GM18909 (cell line): ENCODE measurements around the gene TRIM8.
A peak's percentile ranks its signal among the peaks of the same experiment; 100 is the strongest.
"Not testable (repeated sequence)": the region's sequence is repeated elsewhere in the genome, so short reads cannot be mapped to it uniquely, and the experiment has no call there.

ENCODE experiments used
- ATAC-seq: cut with Tn5 transposase; IDR thresholded peaks from one replicate; pipeline ENCODE4 v1.9.1; 2021; ENCODE audit warnings: mild to moderate bottlenecking; ENCODE audit not compliant: unreplicated experiment, poor library complexity

Gene TRIM8

DNA sequence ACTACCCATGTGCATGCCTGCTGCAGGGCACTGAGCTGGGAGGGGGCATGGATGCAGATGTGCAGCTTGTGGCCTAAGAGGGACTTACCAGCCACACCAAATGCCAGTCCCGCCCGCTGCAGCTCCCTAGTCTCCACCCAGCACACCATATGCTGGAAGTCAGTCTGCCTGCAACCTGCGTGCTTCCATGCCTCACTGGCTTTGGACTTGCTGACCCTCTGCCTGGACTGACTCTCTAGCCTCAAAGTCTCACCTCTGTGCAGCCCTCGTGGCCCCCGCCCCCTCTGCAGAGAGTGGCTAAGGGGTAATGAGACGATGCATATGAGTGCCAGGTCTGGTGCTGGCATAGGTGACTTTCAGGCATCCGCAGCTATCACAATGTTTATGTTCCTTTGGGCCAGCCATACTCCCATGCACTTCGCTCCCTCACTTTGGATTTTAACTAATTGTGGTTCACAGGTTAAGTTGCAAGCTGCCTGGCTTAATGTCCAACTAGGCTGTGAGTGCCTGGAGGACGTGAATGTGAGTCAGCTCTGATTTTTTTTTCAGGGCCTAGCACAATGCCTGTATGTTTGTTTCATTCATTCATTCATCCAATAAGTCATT, 21.7 kb downstream of the TRIM8 start:
- no peak for ATAC-seq

DNA sequence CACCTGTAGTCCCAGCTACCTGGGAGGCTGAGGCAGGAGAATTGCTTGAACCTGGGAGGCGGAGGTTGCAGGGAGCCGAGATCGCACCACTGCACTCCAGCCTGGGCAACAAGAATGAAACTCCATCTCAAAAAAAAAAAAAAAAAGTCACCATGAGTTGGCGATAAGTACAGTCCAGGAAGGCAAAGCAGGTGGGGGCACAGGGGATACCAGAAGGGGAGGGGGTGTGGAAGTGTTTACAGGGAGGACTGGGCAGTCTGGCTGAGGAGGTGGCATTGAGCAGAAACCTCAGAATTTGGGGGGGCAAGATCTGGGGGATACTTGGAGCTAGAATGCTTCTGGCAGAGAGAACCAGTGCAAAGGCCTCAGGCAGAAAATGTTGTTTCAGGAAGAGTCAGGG, 23.1 kb downstream of the TRIM8 start:
- not testable (repeated sequence) for ATAC-seq

DNA sequence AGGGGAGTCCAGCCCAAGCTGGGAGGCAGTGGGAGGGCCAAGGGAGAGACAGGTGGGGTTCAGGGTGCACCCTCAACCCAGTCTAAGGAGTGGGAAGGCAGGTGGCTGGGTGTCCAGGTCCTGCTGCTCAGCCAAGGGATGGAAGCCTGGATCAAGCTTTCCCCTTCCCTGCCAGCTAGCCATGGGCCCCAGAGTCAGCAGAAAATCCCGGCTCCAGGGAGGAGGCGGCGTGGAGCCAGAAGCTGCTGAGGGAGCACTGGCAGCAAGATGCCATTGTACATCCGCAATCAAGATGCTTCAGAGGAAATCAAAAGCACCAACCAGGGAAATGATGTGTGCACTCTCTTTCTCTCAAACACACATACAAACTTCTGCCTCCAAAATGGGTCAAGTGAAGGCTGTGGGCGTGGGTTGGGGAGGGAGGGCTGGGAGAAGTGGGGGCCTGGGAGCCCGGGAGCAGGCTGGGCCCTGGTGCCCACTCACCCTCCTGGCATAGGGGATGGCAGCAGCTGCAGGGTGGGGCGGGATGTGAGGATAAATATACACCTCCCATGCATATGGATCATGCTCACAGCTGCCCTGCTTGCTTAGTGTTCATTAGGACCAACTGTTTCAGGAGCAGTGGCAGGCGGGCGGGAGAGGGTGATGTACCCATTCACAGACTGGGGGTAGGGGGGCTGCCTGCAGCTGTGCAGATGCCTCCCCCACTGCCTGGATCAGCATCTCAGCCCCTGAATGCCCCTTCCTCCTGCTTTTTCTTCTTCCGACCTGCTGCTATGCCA, 24.2 kb downstream of the TRIM8 start:
- ATAC-seq: no peak

DNA sequence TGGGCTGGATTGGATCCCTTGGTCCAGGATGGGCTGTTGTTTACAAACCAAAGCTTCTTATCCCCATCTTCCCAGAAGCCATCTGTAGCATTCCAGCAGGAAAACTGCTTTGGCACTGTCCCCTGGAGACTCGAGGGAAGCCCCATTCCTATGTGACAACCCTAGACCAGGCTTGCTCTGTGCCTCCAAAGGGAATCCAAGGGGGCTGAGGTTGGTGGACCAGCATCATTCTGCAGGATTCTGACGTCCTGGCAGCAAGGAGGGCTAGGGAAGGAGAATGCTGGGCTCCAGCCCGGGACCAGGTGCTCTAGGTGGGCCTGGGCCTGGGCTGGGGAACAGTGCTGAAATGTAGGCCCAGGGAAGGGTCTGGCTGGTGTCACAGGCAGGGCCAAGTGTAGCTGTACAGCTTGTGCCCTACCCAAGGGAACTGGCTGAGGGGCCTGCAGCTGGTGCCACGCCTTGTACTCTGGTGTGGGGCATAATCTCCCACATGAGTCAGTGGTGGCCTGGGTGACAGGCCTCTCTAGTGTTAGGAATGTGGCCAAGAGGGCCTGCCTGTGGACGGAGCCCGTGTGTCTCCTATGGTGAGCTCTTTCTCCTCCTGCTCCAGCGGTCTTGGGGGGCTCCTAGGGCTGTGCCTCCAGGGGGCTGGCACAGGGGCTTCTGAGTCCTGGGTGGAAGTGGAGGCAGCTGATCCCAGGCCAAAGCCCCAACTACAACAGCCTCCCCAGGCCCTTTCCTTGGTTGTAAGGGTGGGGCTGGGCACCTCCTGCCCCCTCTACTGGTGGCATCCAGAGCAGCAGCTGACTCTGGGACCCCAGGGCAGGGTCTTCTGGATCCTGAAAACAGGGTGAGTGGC, 25.2 kb downstream of the TRIM8 start:
- no peak for ATAC-seq

DNA sequence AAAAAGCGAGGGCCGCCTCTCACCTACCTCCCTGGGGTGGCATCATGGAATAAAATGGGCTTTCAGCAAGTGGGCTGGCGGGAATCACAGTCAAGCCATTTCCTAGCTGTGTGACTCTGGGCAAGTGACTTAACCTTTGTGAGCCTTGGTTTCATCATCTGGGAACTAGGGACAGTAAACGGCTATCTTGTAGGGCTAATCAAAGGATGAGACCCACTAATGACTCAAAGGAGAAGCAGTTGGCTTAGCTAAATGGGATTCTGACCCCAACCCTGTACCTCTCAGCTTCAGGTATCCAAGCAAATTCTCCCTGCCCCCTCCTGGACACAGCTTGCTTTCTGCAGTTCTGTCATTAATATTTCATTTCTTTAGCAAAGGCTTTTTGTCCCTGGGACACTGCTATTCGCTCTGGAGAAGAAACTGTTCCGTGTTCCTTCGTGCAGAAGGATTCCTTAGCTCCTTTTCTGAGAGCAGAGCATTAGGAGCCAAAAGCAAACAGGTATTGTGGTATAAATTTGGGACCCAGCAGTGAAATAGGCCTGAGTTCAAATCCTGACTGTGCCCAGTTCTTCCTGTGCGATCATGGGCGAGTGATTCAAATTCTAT, 25.9 kb downstream of the TRIM8 start:
- no peak for ATAC-seq

DNA sequence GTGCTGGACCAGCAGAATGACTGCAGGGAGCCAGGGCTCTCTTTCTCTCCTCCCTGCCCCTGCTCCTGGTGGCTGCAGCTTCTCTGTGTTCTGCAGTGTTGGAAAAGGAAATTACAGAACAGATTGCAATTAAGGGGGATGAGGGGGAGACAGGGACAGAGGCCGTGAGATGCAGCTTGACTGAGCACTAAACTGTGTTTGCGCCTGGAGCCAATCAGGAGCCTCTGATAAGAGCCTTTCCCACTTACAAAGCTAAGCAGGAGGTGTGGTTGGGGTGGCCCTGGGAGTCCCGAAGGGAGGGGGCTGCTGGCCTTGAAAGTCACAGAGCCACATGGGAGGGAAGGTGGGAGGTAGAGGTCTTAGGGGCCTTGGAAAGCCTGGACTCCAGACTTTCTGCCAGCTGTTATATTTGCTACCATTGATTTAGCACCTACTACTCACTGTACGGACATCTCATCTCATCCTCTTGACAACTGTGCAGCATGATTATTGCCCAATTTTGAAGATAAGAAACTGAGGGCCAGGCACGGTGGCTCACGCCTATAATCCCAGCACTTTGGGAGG, 26.7 kb downstream of the TRIM8 start:
- no peak for ATAC-seq

DNA sequence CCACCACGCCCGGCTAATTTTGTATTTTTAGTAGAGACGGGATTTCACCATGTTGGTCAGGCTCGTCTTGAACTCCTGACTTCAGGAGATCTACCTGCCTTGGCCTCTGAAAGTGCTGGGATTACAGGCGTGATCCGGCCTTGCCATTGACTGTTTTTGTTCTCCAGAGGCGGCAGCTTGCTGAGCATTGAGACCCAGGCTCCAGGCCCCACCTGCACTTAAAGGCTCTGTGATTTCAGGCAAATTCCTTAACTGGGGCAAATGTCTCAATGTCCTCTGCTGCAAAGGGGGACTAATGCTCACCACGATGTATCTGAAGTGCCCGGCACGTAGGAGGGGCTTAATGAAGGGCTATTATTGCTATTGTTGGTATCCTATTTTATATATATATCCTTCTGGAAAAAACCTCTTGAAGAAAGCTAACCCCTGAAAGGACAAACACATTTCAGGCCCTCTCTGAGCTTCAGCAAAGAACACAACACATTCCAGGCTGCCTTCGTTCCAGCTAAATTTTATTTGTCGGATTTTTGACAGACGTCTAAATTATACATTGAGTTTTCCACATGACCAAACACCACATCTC, 29.0 kb downstream of the TRIM8 start:
- no peak for ATAC-seq

DNA sequence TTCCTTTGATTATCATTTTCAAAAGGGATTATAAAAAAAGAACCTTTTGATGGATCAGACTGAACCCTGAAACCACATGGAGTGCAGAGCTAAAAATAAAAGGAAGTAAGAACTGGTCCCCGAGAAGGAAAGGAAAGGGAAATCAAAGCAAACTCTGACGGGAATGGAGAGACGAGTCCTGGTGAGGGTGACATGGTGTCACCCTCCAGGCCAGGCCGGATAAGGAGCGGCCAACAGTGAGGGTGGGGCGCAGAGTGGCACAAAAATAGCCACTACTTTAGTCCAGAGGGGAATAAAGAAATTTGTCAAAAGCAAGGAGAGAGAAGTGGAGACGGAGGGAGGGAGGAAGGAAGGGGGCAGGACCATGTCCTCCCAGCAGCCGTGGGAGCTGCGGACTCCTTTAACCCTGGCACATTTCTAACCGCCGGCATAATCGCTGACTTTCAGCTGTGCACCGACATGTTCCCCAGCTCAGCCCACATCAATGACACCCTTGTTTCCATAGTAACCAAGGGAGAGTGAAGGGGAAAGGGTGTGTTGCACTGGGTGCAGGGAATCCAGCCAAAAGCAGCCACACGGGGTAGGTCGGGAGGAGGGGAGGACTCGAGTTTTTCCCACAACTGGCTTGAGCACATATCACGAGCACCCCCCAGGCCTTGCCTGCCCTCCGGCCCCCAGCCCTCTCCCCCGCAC, 29.7 kb downstream of the TRIM8 start:
- ATAC-seq: no peak

DNA sequence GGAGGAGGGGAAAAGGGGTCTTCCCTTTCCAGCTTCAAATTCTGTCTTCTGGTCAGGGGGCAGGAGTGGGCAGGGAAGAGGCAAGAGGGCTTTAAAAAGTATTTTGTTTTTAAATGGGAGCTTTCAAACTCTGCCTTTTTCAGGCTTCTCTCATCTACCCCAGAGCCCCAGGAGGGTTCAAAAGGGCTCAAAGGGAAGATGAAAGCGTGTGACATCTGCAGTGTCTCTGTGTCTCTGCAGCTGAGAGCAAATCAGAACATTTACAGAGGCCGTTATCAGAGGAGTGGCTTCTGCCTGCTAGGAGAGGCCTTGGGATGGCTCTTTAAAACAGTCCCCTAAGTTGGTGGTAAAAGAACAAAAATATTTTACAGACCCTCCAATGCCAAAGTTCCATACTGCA, 30.3 kb downstream of the TRIM8 start:
- no peak for ATAC-seq

DNA sequence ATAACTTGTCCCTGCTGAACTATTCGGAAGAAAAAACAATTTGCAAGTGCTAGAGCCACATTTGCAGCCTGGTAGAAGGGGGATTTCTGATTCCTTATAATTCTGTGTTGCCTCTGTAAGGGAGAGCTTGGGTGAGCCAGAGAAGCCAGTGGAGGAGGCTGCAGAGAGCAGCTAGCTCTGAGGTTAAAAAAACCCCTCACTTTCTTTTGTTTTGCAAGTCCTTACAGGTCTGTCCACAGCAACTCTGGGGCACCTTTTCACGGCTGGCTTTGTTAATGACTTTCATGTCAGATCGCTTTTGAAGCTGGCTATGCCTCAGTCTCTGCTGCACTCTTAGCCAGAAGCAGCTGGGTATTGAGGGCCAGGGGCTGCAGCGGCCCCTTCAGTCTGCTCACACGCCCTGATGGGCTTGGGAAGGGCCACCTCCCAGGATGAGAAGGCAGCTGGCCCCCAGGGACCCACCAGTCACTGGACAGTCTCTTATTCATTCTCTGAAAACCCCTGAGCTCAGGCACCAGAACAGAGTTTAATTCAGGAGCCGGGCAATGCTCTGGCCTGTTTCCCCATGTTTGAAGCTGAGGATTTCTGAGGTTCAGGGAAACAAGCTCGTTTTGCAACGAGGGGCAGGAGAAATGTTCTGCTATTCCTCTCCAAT, 30.9 kb downstream of the TRIM8 start:
- ATAC-seq: no peak

DNA sequence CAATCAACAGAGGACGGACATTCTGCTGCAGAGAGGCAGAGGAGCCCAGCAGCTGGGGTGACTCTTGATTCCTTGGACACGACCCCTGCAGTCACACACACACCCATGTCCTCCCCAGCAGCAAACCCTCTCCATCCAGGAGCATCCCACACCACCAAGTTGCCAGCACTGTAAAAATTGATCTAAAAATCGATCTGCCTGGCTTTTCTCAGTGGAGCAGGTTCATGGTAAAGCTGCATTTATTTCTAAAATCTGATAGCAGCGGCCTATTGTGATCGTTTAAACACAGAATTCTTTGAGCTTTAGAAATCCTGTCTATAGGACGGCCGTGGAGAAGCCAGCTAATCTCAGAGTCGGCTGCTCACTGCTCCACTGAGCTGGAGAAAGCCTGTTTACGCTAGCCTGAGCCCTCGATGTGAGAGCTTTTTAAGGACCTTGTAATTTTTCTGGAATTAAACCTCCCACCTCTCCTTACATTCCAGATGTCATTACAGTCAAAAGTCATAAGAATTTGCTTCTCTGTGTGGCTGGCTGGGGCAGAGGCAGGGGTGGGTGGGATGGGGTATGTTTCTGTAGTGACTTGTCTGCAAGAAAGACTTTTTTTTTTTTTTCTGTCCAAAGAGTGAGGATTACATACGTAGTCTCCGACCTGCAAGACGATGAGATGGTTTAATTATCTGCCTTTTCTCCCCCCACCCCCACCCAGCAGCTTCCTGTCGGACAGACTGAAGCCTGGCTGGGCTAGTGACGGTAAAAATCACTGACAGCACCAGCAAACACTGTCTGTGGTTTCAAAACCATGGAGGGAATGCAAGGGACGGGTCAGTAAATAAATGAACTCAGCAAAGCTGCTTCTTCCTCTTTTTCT, 31.6 kb downstream of the TRIM8 start:
- ATAC-seq: no peak

DNA sequence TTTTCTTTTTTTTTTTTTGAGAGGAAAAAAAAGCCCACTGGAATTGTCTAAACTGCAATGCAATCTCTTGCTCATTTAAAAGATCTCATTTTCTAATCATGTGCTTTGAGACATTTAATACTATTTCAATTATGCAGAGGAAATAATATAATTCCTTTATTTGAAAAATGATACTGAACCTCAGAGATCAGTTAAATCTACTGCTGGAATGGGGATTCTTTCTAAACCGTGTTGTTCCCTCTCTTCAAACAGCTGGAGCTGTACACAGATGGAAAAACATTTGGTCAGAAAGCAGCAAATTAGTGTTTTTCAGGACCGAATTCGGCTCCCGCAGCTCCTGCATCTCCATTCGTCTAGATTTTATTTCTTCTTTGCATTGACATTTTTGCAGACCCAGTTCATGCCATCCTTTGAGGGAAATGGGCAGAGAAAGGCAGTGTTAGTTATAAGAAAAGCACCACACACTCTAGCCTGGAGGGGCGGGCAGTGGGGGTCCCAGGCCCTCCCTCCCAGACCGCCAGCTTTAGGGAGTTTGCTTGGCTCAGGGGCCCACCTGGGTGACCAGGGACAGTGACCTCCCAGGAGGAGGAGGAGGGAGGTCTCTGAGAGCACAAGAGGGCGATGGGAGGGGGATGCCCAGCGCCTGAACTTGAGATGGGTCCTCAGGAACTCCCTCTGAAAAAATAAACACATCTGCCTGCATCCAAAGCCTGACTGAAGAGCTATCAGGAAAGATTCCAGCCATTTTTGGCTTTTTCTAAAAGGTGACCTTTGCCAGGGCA, 32.4 kb downstream of the TRIM8 start:
- no peak for ATAC-seq

DNA sequence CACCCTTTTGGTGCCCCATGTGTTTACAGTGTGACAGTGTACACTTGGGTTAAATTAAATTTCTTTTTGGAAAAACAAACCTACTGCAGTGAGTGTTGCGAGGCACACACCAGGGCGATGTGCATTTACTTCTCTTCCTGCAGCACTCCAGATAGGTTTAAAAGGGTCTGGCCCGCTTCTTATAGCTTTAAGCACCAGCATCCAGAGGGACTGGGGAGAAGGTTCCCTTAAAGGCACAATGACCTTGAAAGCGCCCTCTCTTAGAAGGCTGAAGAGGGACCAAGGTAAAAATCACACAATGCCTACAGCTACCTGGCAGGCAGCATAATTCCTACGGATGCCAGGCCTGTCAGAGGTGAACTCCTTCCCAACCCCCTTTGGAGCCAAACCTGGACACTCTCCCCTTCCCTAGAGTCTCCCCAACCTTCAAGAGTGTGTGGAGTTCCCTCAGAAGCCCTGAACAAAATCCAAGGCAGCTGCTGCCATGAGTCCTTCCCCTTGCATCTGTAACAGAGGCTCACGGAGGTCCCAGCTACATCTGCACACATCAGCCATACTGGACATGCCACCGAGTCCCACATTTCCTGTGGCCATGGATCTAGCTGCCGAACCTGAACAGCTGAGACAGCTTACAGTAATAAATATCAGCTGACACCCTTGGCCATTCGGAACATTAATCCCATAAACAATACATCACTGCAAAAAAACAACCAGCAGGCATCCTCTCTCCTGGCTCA, 33.2 kb downstream of the TRIM8 start:
- ATAC-seq: no peak

DNA sequence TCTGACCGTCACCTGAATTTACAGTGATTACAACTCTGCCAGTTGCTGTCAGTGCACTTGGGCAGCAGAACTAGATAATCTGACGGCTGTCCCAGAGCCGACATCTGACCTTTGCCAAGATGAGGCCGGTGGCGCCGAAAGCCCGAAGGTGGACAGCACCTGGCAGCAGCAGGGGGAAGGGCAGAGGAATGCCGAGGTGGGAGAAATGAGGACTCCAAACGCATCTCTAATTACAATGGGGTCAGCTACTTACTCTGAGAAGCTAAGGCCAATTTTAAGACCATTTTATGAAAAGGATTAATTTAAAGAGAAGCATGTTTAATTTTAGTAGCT, 33.8 kb downstream of the TRIM8 start:
- ATAC-seq: no peak

DNA sequence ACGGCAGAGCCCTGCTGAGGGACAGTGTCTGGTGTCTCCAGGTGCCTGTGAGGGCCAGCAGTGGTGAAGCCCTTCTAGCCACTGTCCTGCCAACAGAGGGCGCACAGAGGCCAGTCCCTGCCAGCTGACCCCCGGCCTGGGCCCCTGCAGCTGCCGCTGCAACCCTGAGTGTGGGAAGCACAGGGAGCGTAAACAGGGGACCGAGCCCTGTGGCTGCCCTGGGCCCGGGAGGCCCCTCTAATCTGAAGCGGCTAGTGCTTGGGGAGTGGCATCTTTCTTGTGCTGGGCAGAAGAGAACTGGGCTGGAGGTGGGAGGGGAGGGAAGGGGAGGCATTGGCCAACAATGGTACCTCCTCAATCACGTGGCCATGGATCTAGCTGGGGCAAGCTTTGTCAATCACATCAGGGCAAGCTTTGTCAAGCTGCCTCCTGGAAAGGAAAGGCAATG, 34.6 kb downstream of the TRIM8 start:
- ATAC-seq: peak; percentile 41

DNA sequence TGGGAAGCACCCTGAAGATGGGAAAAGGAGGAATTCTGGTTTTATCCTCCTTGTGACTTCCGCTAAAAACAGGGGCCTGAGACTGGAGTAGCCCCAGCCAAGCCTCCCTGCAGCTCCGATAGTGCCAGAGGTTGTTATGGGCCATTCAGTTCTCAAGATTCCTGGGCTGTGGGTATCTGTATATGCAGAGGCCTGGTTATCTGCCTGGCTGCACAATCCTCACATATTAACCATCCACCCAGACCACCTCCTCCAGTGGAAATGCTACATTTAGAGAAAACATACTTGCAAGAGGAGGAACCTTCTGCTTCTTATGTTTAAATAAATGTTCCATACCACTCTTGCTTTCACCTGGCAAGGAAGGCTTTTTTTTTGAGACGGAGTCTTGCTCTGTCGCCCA, 35.3 kb downstream of the TRIM8 start:
- ATAC-seq: no peak

DNA sequence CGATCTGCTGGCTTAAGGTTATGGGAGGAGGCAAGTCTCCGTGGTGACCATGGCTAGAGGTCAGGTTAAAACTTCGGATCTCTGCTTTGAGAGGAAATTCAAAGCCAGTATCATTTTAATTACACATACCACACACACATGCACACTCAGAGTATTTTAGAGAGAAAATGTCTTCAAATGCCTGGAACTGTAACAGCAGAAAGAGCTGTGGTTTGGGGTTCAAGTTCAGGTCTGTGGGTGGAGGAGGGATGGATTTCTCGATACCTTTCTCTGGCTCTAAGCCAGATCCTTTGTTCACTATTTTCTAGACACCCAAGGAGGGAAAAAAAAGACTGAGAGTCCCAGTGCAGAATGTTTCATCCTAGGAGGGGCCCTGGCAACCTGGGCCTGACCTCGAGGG, 37.4 kb downstream of the TRIM8 start:
- no peak for ATAC-seq
